SK-N-SH (cell line): ENCODE measurements around the gene CD6. TPM values are rescaled to one million over a fixed set of nuclear protein-coding genes. Genes with fewer than 3 reads are reported as not detected.

ENCODE experiments used
- CTCF ChIA-PET: fragments of 300-600, 350-600 bp; formaldehyde crosslinking; extraction: SDS; loops from one replicate; lab custom pipeline; 2021; lab: Yijun Ruan, JAX
- POLR2A ChIA-PET: fragments of 350-600 bp; sonication (Branson Sonifier 250); formaldehyde crosslinking; extraction: SDS; loops from one replicate; lab custom pipeline; 2020; ENCODE audit warnings: antibody characterized with exemption, inconsistent platforms; lab: Yijun Ruan, JAX
- DNase-seq: peaks from one replicate; pipeline ENCODE4 v3.0.0; 2012
- H2AFZ ChIP-seq: fragments of 200-600 bp; sonication (generic); 2 replicates; pipeline ENCODE4 v1.8.1; 2016; ENCODE audit warnings: antibody characterized with exemption, mild to moderate bottlenecking, low read depth
- H3F3A ChIP-seq: fragments of 200-600 bp; sonication (generic); replicated peaks from 2 replicates; pipeline ENCODE3; 2016; ENCODE audit warnings: antibody characterized with exemption, mild to moderate bottlenecking; ENCODE audit not compliant: insufficient read depth
- H3K27ac ChIP-seq, 2 experiments: fragments of 200-500 bp in 1 of 2; fragments of 200-600 bp in 1 of 2; sonication (Bioruptor generic) in 1 of 2; sonication (generic), shearing (Covaris generic) in 1 of 2; 2 replicates each; pipeline versions ENCODE4 v1.5.1 to v1.6.1; 2014 to 2016; ENCODE audit warnings: low read depth in 2 of 2, inconsistent platforms in 1 of 2, low read length in 1 of 2, mild to moderate bottlenecking in 1 of 2, mixed read lengths in 1 of 2
- H3K27me3 ChIP-seq: fragments of 200-600 bp; sonication (generic), shearing (Covaris generic); 2 replicates; pipeline ENCODE4 v1.6.1; 2016; ENCODE audit warnings: mixed run types; ENCODE audit not compliant: insufficient read depth
- H3K36me3 ChIP-seq, 2 experiments: fragments of 200-500 bp in 1 of 2; fragments of 200-600 bp in 1 of 2; sonication (Bioruptor generic) in 1 of 2; sonication (generic) in 1 of 2; replicated peaks in 1 of 2; 2 replicates each; pipeline versions ENCODE3 to v1.5.1; 2014 to 2016; ENCODE audit warnings: low read length in 1 of 2, mild to moderate bottlenecking in 1 of 2; ENCODE audit not compliant: insufficient read depth in 2 of 2, control insufficient read depth in 1 of 2
- H3K4me1 ChIP-seq, 2 experiments: fragments of 200-500 bp in 1 of 2; fragments of 200-600 bp in 1 of 2; sonication (Bioruptor generic) in 1 of 2; sonication (generic), shearing (Covaris generic) in 1 of 2; 2 replicates each; pipeline versions ENCODE4 v1.5.1 to v1.6.1; 2014 to 2016; ENCODE audit warnings: low read depth in 1 of 2, low read length in 1 of 2, mixed run types in 1 of 2; ENCODE audit not compliant: insufficient read depth in 2 of 2, control insufficient read depth in 1 of 2
- H3K4me2 ChIP-seq: fragments of 200-600 bp; sonication (generic), shearing (Covaris generic); 2 replicates; pipeline ENCODE4 v1.6.1; 2017; ENCODE audit warnings: mixed run types
- H3K4me3 ChIP-seq, 2 experiments: fragments of 200-500 bp in 1 of 2; fragments of 200-600 bp in 1 of 2; sonication (Bioruptor generic) in 1 of 2; sonication (generic), shearing (Covaris generic) in 1 of 2; 2 replicates each; pipeline versions ENCODE4 v1.5.1 to v1.8.1; 2014 to 2016; ENCODE audit warnings: low read depth in 2 of 2, inconsistent platforms in 1 of 2, low read length in 1 of 2, mild to moderate bottlenecking in 1 of 2, mixed read lengths in 1 of 2, moderate library complexity in 1 of 2
- H3K79me2 ChIP-seq: fragments of 200-600 bp; sonication (generic); 2 replicates; pipeline ENCODE4 v1.8.1; 2017; ENCODE audit warnings: mild to moderate bottlenecking; ENCODE audit not compliant: insufficient read depth
- H3K9ac ChIP-seq: fragments of 200-600 bp; sonication (generic); 2 replicates; pipeline ENCODE4 v1.6.1; 2017; ENCODE audit warnings: mixed run types
- H3K9me2 ChIP-seq: fragments of 200-600 bp; sonication (generic); 2 replicates; pipeline ENCODE4 v1.6.1; 2017; ENCODE audit warnings: mixed run types
- H3K9me3 ChIP-seq: fragments of 200-600 bp; sonication (generic); 2 replicates; pipeline ENCODE4 v1.6.1; 2017; ENCODE audit warnings: mixed run types, mild to moderate bottlenecking, moderate library complexity
- H4K20me1 ChIP-seq: fragments of 200-600 bp; sonication (generic); 2 replicates; pipeline ENCODE4 v1.6.1; 2017; ENCODE audit warnings: mild to moderate bottlenecking, mixed run types; ENCODE audit not compliant: insufficient read depth
- CHD2 ChIP-seq: fragments of 150-350 bp; IDR thresholded peaks from 2 replicates; pipeline ENCODE4 v1.6.1; 2018; ENCODE audit warnings: low read length; ENCODE audit not compliant: partially characterized antibody
- EP300 ChIP-seq, 2 experiments: IDR thresholded peaks; 2 replicates each; pipeline versions ENCODE4 v1.4.0 to v1.6.1; 2012; ENCODE audit warnings: borderline replicate concordance in 1 of 2, low read depth in 1 of 2, low read length in 1 of 2
- FOSL2 ChIP-seq: IDR thresholded peaks from 2 replicates; pipeline ENCODE4 v1.4.0; 2012; ENCODE audit warnings: low read depth, mild to moderate bottlenecking, moderate library complexity, borderline replicate concordance
- FOXJ3 ChIP-seq: sonication (generic); formaldehyde crosslinking; IDR thresholded peaks from 2 replicates; pipeline ENCODE4 v1.5.1; 2020; ENCODE audit warnings: mild to moderate bottlenecking, missing genetic modification reagents
- GATA2 ChIP-seq: sonication (generic); formaldehyde crosslinking; IDR thresholded peaks from 2 replicates; pipeline ENCODE4 v1.5.0; 2020; ENCODE audit warnings: mild to moderate bottlenecking, missing genetic modification reagents
- NFIC ChIP-seq: IDR thresholded peaks from 2 replicates; pipeline ENCODE4 v1.4.0; 2012; ENCODE audit warnings: borderline replicate concordance
- RAD21 ChIP-seq: IDR thresholded peaks from 2 replicates; pipeline ENCODE4 v1.6.1; 2012; ENCODE audit warnings: mild to moderate bottlenecking, low read length
- RFX5 ChIP-seq: IDR thresholded peaks from 2 replicates; pipeline ENCODE4 v1.6.1; 2012; ENCODE audit warnings: mild to moderate bottlenecking, improper control_type of control experiment, low read length
- RXRA ChIP-seq: IDR thresholded peaks from 2 replicates; pipeline ENCODE4 v1.4.0; 2012; ENCODE audit warnings: low read depth, mild to moderate bottlenecking, borderline replicate concordance
- TCF12 ChIP-seq: IDR thresholded peaks from 2 replicates; pipeline ENCODE4 v1.4.0; 2012
- TEAD4 ChIP-seq: IDR thresholded peaks from 2 replicates; pipeline ENCODE4 v1.4.0; 2012; ENCODE audit warnings: mild to moderate bottlenecking, borderline replicate concordance; ENCODE audit not compliant: insufficient read depth
- WGBS: methylation state at CpG from one replicate; pipeline ENCODE4 v1.1.6; 2017; ENCODE audit warnings: low lambda C conversion rate; 5-methylcytosine and 5-hydroxymethylcytosine counted together
- polyA plus RNA-seq, 3 experiments: library from polyadenylated mRNA; depleted of rRNA; stranded (reverse); fragments of >200 nt; gene quantifications; 2 replicates each; pipeline ENCODE4 v1.2.3, GENCODE V29; 2012
- TF ChIP-seq, protein P1 (sequence below): fragments of 150-350 bp; IDR thresholded peaks from 2 replicates; pipeline ENCODE4 v1.6.1; 2016; ENCODE audit warnings: mild to moderate bottlenecking, low read depth, low read length
- TF ChIP-seq, protein P2 (sequence below): IDR thresholded peaks from 2 replicates; pipeline ENCODE4 v1.6.1; 2012; ENCODE audit warnings: mild to moderate bottlenecking, low read depth, low read length, moderate library complexity
- TF ChIP-seq, protein P3 (sequence below): IDR thresholded peaks from 2 replicates; pipeline ENCODE4 v1.4.0; 2012; ENCODE audit warnings: low read depth, borderline replicate concordance
- TF ChIP-seq, protein P4 (sequence below): IDR thresholded peaks from 2 replicates; pipeline ENCODE4; 2012
- TF ChIP-seq, protein P5 (sequence below): IDR thresholded peaks from 2 replicates; pipeline ENCODE4 v1.4.0; 2012; ENCODE audit warnings: low read depth, borderline replicate concordance

The CD6 gene
- polyA plus RNA-seq, 1 of the 3 experiments (the other 2 are of a cell fraction): not detected

DNA sequence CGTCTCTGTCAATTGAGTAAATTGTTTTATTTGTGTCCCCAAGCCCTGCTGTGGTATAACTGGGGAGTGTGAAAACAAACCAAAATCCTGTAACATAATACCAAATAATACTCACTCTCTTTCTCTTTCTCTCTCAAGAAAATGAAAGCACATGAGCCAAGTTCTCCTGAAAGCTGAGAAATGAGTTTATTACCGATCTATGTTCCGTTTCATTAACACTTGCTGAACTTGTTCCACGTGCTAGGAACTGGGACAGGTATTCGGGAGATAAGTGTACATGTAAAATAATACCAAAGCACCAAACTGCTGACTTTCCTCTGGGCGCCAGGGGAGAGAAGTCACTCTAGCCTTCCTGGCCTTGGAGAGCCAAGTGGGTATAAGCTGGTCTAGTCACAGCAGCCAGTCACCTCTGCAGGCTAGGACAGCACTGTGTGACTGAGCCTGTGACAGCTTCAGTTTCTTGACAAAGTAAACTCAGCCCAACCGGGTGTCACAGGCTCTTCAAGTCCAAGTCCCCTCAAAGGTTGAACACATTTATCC, 23.1 kb downstream of the CD6 start:
- TF ChIP-seq, protein P1, sequence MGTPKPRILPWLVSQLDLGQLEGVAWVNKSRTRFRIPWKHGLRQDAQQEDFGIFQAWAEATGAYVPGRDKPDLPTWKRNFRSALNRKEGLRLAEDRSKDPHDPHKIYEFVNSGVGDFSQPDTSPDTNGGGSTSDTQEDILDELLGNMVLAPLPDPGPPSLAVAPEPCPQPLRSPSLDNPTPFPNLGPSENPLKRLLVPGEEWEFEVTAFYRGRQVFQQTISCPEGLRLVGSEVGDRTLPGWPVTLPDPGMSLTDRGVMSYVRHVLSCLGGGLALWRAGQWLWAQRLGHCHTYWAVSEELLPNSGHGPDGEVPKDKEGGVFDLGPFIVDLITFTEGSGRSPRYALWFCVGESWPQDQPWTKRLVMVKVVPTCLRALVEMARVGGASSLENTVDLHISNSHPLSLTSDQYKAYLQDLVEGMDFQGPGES: no peak
- no peak for TF ChIP-seq EP300 (IDR thresholded peaks at IDR 0.05; ENCODE audit: borderline replicate concordance in 1 of 2, low read depth in 1 of 2, low read length in 1 of 2)
- TF ChIP-seq, protein P2, sequence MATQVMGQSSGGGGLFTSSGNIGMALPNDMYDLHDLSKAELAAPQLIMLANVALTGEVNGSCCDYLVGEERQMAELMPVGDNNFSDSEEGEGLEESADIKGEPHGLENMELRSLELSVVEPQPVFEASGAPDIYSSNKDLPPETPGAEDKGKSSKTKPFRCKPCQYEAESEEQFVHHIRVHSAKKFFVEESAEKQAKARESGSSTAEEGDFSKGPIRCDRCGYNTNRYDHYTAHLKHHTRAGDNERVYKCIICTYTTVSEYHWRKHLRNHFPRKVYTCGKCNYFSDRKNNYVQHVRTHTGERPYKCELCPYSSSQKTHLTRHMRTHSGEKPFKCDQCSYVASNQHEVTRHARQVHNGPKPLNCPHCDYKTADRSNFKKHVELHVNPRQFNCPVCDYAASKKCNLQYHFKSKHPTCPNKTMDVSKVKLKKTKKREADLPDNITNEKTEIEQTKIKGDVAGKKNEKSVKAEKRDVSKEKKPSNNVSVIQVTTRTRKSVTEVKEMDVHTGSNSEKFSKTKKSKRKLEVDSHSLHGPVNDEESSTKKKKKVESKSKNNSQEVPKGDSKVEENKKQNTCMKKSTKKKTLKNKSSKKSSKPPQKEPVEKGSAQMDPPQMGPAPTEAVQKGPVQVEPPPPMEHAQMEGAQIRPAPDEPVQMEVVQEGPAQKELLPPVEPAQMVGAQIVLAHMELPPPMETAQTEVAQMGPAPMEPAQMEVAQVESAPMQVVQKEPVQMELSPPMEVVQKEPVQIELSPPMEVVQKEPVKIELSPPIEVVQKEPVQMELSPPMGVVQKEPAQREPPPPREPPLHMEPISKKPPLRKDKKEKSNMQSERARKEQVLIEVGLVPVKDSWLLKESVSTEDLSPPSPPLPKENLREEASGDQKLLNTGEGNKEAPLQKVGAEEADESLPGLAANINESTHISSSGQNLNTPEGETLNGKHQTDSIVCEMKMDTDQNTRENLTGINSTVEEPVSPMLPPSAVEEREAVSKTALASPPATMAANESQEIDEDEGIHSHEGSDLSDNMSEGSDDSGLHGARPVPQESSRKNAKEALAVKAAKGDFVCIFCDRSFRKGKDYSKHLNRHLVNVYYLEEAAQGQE: no peak
- no peaks in the 10 kb centered on the region for H3F3A ChIP-seq
- H3K4me2 ChIP-seq: no peak overlapping the region
- H2AFZ ChIP-seq: no peak overlapping the region
- no peaks in the 10 kb centered on the region for H3K9me2 ChIP-seq
- no peak overlapping the region for H3K27ac ChIP-seq
- no peak overlapping the region for H3K4me3 ChIP-seq
- no peaks in the 10 kb centered on the region for H3K36me3 ChIP-seq
- no peak overlapping the region for H3K9ac ChIP-seq
- no peak for DNase-seq
- no peaks in the 10 kb centered on the region for H3K79me2 ChIP-seq
- H3K27me3 ChIP-seq: peaks cover 5% of the 10 kb centered on the region
- WGBS: 49% methylated on average over 7 of the region's 7 CpGs
- no peaks in the 10 kb centered on the region for H4K20me1 ChIP-seq
- CTCF ChIA-PET: interaction anchor here (1.3 kb wide), 1 partner anchor 23 kb away, joined by 3 read pairs; no protein-coding TSS in a partner anchor
- H3K9me3 ChIP-seq: no peaks in the 10 kb centered on the region
- H3K4me1 ChIP-seq: peaks cover 0 to 4% of the 10 kb centered on the region in 2 experiments; a peak in 1 of 4 replicates
- POLR2A ChIA-PET: no interaction called here

DNA sequence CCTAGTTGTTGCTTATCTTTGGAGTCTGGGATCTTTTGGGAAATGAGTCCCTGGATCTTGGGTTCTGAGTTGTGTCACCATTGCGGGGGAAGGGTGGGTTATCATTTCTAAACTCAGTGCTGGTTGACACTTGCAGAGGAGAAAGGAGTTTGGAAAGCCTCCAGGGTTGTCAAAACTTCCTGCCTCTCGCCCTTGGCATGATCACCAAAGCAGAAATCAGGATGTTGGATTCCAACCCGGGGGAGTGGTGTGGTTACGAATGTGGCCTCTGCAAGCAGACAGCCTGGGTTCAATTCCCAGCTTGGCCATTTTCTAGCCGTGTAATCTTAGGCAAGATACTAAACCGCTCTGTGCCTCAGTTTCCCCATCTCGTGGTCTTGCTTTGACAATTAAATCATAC, 24.3 kb downstream of the CD6 start:
- Histone ChIP-seq H3K4me1 (peaks cover 0 to 4% of the 10 kb centered on the region in 2 experiments; a peak in 1 of 4 replicates), H3K9me3 (no peaks in the 10 kb centered on the region), H3K36me3 (no peaks in the 10 kb centered on the region), H3K79me2 (no peaks in the 10 kb centered on the region), H4K20me1 (no peaks in the 10 kb centered on the region), H3K27ac (no peak overlapping the region), H3K9ac (no peak overlapping the region), H3K4me3 (no peak overlapping the region), H3F3A (no peaks in the 10 kb centered on the region), H2AFZ (no peak overlapping the region), H3K27me3 (peaks cover 5% of the 10 kb centered on the region; the same call in 1 of the 2 replicates), H3K4me2 (no peak overlapping the region), H3K9me2 (no peaks in the 10 kb centered on the region)
- DNase-seq: no peak
- 42% methylated on average over 5 of the region's 7 CpGs for WGBS
- POLR2A ChIA-PET: no interaction called here
- no peak for TF ChIP-seq FOXJ3
- TF ChIP-seq RAD21: no peak
- no peak for TF ChIP-seq NFIC
- no peak for TF ChIP-seq FOSL2
- no peak for TF ChIP-seq TEAD4
- TF ChIP-seq TCF12: no peak
- TF ChIP-seq, protein P3, sequence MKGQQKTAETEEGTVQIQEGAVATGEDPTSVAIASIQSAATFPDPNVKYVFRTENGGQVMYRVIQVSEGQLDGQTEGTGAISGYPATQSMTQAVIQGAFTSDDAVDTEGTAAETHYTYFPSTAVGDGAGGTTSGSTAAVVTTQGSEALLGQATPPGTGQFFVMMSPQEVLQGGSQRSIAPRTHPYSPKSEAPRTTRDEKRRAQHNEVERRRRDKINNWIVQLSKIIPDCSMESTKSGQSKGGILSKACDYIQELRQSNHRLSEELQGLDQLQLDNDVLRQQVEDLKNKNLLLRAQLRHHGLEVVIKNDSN: no peak
- TF ChIP-seq, protein P4, sequence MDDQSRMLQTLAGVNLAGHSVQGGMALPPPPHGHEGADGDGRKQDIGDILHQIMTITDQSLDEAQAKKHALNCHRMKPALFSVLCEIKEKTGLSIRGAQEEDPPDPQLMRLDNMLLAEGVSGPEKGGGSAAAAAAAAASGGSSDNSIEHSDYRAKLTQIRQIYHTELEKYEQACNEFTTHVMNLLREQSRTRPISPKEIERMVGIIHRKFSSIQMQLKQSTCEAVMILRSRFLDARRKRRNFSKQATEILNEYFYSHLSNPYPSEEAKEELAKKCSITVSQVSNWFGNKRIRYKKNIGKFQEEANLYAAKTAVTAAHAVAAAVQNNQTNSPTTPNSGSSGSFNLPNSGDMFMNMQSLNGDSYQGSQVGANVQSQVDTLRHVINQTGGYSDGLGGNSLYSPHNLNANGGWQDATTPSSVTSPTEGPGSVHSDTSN: no peak
- TF ChIP-seq GATA2 (CRISPR knock-in tag): no peak
- no peak for TF ChIP-seq RXRA
- TF ChIP-seq RFX5: no peak
- TF ChIP-seq, protein P5, sequence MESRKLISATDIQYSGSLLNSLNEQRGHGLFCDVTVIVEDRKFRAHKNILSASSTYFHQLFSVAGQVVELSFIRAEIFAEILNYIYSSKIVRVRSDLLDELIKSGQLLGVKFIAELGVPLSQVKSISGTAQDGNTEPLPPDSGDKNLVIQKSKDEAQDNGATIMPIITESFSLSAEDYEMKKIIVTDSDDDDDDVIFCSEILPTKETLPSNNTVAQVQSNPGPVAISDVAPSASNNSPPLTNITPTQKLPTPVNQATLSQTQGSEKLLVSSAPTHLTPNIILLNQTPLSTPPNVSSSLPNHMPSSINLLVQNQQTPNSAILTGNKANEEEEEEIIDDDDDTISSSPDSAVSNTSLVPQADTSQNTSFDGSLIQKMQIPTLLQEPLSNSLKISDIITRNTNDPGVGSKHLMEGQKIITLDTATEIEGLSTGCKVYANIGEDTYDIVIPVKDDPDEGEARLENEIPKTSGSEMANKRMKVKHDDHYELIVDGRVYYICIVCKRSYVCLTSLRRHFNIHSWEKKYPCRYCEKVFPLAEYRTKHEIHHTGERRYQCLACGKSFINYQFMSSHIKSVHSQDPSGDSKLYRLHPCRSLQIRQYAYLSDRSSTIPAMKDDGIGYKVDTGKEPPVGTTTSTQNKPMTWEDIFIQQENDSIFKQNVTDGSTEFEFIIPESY: no peak
- TF ChIP-seq CHD2: no peak
- CTCF ChIA-PET: no interaction called here
